Epidermal melanocyte (primary cell): Measurements from ENCODE around the gene NFIC.
A peak's percentile ranks its signal among the peaks of the same experiment; 100 is the strongest.

ENCODE experiments used
- DNase-seq: peaks from one replicate; pipeline ENCODE4 v3.0.0; 2011; ENCODE audit warnings: low spot score; ENCODE audit not compliant: insufficient read length

Gene NFIC

DNA sequence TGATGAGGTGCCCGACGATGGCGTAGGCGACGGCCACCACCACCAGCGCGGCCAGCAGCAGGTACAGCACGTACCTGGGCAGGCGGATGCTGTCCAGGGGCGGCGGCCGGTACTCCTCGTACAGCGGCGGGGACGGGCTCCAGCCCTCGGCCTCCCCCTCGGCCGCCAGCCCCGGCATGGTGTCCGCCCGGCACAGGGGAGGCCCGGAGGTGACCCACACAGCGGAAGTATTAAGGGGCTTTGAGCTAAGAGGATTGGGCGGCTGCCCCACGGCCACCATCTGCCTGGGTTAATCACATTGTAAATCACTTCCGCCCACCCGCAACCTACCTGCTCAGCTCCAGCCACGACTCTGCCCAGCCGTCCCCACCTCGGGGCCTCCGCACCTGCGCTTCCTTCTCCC is 116.8 kb downstream of the NFIC start, which contains the start of gene SMIM44:
Gene SMIM44 (minus strand): TSS at position 216 of the 403 bp plus-strand sequence. CDS start 38 bp downstream, at position 178.
- DNase-seq, result no peak

GRCh38 chr19:3491396-3492119 is 125.2 kb downstream of the NFIC start:
- DNase-seq, result no peak

DNA sequence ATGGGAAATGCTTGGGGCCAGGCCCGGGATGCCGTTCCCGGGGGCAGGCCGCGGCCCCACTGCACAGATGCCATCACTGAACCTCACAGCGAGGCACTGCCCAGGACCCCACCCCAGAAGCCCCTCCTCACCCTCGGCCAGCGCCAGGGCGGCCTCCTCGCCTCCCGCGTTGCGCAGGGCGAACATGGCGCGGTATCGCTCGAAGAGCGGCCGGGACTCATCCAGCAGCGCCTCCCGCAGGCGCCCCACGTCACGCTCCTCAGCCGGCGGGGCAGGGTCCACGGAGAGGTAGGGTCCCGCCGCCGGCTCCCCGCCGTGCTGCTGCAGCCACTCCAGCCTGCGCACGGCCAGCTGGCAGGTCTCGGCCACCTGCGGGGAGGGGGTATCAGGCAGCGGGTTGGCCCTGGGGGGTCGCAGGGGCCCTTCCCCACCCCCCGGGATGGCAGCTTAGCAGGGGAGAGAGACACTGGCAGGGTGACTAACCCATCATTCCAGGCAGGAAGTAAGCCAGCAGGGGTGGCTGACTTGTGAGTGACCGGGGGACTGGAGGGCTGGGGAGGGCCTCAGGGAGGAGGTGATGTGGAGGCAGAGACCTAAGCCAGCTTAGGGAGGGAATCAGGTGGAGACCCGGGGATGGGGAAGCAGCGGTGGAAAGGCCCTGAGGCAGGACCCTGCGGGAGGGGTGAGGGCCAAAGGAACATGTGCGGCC is 125.9 kb downstream of the NFIC start:
- DNase-seq, result no peak

DNA sequence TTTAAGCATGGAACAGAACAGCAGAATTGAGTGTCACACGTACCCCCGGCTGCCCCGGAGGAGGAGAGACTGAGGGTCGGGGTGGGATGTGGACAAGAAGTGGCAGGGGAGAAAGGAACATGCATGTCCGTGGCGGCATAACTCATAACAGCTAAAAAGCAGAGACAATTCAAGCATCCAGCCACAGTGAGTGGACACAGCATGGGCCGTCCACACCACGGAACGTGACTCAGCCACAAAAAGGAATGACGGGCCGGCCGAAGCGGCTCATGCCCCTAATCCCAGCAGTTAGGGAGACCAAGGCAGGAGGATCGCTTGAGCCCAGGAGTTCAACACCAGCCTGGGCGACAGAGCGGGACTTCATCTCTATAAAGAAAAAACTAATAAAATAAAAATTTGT is 126.5 kb downstream of the NFIC start:
- DNase-seq, result no peak

DNA sequence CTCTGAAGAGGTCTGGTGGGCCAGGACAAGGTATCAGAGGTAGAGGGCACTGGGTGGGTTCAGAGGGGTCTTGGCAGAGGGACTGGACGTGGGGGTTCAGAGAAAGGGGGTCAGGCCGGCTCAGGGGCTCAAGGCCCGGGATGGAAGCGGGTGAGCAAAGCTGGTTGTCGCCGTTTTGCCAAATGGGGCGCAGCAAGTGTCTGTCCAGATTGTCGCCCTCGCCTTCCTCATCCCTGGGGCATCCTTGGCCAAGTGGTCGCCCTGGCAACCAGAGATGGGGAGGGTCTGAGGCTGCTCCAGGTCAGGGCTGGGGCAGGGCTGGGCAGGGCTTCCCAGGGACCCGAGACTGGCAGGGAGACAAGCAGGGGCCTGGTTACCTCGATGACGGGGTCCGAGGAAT is 127.3 kb downstream of the NFIC start:
- no peak for DNase-seq

DNA sequence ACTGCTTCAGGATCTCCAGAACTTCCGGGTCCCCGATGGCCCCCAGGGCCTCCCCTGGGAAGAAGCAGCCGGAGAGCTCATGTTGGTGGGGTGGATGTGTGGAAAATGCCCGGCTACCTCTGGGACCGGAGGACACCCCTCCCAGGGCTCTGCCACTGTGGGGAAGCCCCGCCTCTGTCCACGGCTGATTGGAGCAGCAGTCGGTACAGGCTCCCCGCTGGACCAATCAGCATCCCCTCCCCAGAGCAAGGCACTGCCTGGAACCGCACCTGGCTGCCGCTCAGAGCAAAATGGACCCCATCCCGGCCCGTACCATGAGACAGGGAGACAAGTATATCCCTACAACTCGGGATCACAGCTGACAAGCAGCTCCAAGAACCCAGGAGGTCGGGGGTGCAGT is 127.7 kb downstream of the NFIC start:
- DNase-seq, result no peak

GRCh38 chr19:3494559-3494958 is 128.2 kb downstream of the NFIC start:
- DNase-seq, result no peak

- DNase-seq, result no peak
These were observed 130.2 kb downstream of the NFIC start for GRCh38 chr19:3496392-3497273.

DNA sequence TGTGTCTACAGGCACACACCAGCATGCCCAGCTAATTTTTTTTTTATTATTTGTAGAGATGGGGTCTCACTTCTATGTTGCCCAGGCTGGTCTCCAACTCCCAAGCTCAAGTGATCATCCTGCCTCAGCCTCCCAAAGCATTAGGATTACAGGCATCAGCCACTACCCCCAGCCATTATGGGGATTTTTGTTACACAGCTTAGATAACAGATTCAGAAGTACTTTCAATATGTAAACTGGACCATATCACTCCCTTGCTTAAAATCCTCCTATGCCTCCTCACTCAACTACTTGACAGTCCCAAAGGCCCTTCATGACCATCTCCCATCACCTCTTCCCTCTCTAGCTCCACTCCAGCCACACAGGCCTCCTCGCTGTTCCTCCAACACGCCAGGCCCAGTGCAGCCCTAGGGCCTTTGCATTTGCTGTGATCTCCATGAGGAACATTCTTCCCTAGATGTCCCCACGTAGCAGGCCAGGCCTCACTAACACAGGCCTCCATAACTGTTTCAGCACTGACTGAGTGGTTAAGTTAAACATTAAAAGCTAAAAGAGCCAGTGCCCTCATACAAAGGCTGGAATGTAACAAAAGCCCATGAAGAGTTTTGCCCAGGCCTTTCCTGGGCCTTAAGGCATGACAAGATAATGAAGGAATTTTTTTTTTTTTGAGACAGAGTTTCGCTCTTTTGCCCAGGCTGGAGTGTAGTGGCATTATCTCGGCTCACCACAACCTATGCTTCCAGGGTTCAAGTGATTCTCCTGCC is 131.6 kb downstream of the NFIC start:
- DNase-seq, result no peak

- DNase-seq, result no peak
These were observed 133.5 kb downstream of the NFIC start for GRCh38 chr19:3499738-3500428.

- peak; percentile 98 for DNase-seq
These were observed 134.2 kb downstream of the NFIC start, which contains the start of gene DOHH for GRCh38 chr19:3500429-3501101. TSS of gene DOHH (minus strand) at chr19:3500674. CDS start at chr19:3496814, 3,860 bp downstream.

DNA sequence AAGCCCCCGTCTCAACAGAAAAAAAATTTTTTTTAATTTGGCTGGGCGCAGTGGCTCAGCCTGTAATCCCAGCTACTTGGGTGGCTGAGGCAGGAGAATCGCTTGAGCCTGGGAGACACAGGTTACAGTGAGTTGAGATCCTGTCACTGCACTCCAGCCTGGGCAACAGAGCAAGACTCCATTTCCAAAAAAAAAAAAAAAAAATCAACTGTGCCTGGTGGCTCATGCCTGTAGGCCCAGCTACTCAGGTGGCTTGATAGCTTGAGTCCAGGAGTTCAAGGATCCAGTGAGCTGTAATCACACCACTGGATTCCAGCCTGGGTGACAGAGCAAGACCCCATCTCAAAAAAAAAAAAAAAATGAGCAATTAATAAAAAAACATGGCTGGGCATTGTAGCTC is 135.4 kb downstream of the NFIC start:
- DNase-seq, result no peak

DNA sequence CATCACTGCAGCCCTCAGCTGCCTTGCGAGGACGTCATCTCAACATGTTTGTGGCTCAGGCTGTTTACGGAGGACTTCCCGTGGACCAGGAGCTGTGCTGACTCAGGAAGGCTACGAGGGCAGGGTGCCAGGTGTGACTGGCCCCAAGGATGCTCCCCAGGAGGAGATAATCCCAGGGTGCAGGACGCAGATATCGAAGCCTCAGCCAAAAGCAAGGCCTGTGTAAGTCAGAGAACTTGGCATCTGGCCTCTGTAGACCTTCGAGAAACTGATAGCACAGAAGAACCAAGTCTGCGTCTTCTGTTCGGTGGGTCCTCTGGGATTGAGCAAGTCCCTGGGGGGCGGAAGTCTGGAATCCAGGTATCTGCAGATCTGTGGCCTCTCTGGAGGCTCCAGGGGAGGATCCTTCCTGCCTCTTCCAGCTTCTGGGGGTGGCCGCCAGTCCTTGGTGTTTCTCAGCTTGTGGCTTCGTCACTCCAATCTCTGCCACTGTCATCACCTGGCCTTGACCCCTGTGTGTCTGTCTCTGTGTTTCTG is 136.7 kb downstream of the NFIC start:
- DNase-seq, result no peak

DNA sequence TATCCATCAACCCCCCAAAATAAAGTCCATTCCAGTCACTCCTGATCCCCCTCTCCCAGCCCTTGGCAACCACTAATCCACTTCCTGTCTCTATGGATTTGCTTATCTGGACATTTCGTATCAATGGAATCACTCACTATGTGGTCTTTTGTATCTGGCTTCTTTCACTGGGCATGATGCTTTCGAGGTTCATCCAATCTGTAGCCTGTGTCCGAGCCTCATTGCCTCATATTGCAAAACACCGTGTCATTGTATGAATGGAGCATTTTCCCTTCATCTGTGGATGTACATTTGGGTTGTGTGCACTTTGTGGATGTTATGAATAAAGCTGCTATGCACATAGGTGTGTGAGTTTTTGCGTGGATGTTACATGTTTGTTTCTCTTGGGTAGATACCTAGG is 138.4 kb downstream of the NFIC start:
- no peak for DNase-seq

DNA sequence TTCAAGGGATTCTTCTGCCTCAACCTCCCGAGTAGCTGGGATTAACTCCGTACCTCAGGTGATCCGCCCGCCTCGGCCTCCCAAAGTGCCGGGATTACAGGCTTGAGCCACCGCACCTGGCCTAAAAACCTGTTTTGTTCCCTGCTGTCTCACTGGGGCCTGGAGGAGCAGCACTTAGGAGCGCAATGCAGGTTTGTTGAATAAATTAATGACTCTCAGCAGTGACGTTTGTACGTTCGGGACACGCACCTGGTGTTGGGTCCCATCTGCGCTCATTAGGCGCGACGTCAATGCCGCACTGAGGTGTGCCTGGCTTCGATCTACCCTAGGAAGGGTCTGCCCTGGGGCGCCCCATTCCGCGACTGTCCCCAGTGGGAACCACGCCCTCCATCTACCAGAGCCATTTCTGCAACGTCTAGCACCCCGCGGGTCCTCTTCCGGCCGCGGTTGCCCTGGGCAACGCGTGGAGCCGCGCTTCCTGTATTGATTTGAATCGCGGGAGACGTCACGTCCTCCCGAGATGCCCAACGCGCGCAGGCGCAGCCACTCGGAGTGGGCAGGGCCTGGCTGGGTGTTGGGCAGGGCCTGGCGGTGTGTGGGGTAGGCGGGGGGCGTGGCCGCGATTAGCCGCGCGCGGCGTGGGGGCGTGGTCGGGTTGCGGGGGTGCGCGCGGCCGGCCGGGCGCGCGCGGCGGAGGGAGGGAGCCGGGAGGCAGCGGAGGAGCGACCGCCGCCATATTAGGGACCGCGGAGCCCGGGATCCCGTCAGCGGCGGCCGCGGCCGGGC is 139.4 kb downstream of the NFIC start, which contains the start of gene FZR1:
Gene FZR1 (plus strand): TSS at position 714 of the 786 bp plus-strand sequence. CDS start 16,679 bp downstream, outside the sequence.
- peak; percentile 99 for DNase-seq

GRCh38 chr19:3506384-3507340 is 140.3 kb downstream of the NFIC start:
- DNase-seq, result no peak

GRCh38 chr19:3507371-3508120 is 141.2 kb downstream of the NFIC start:
- no peak for DNase-seq
